AG09309 (cell line): ENCODE measurements around the gene CORO6.

Experiments
- DNase-seq: peaks from one replicate; pipeline ENCODE4 v3.0.0-alpha.2; 2010; ENCODE audit warnings: low read depth
- H3K4me3 ChIP-seq: 2 replicates; pipeline ENCODE4 v1.5.1; 2011; ENCODE audit warnings: mild to moderate bottlenecking, low read depth, low read length, moderate library complexity; ENCODE audit not compliant: control insufficient read depth
- CTCF ChIP-seq: IDR thresholded peaks from 2 replicates; pipeline ENCODE4 v1.5.1; 2011; ENCODE audit warnings: mild to moderate bottlenecking, low read depth, low read length, inconsistent platforms; ENCODE audit not compliant: insufficient read depth, control insufficient read depth; ENCODE audit errors: missing control alignments

The CORO6 gene

GRCh38 chr17:29650396-29650795, 27.7 kb upstream of the CORO6 start:
- DNase-seq: no peak
- no peak for TF ChIP-seq CTCF

GRCh38 chr17:29649359-29649758, 26.6 kb upstream of the CORO6 start:
- no peak for DNase-seq
- H3K4me3 ChIP-seq: no peak overlapping the region
- no peak for TF ChIP-seq CTCF

More at GRCh38 chr17:29650396-29650795, 27.7 kb upstream of the CORO6 start:
- no peak overlapping the region for H3K4me3 ChIP-seq

GRCh38 chr17:29648005-29648404, 25.3 kb upstream of the CORO6 start:
- TF ChIP-seq CTCF: no peak

GRCh38 chr17:29645515-29646051, 22.9 kb upstream of the CORO6 start:
- DNase-seq: peak; percentile 64
- no peak overlapping the region for H3K4me3 ChIP-seq
- no peak for TF ChIP-seq CTCF

More at GRCh38 chr17:29648005-29648404, 25.3 kb upstream of the CORO6 start:
- no peak overlapping the region for H3K4me3 ChIP-seq
- no peak for DNase-seq

- no peak for DNase-seq
- no peak for TF ChIP-seq CTCF
Observed at GRCh38 chr17:29643817-29644160, 21.1 kb upstream of the CORO6 start.

GRCh38 chr17:29642171-29642611, 19.5 kb upstream of the CORO6 start:
- DNase-seq: no peak

More at GRCh38 chr17:29643817-29644160, 21.1 kb upstream of the CORO6 start:
- no peak overlapping the region for H3K4me3 ChIP-seq

More at GRCh38 chr17:29642171-29642611, 19.5 kb upstream of the CORO6 start:
- no peak overlapping the region for H3K4me3 ChIP-seq
- no peak for TF ChIP-seq CTCF
